HCT116 (cell line): ENCODE measurements around the gene ABHD14A. TPM values are rescaled to one million over a fixed set of nuclear protein-coding genes. Genes with fewer than 3 reads are reported as not detected.

Source experiments
- ATAC-seq: fragments of 200-7000 bp; cut with Tn5 transposase; 2 replicates; pipeline ENCODE4 v1.9.1; 2020; ENCODE audit warnings: mild to moderate bottlenecking, moderate library complexity
- BruUV-seq: library from RNA; stranded (reverse); fragments of 400-500 nt; replicated peaks from 2 replicates; lab custom pipeline; 2021; lab: Mats Ljungman, UMichigan
- CTCF ChIA-PET: fragments of 300-600 bp; sonication (Branson Sonifier 250); formaldehyde crosslinking; loops from one replicate; lab custom pipeline; 2021; ENCODE audit warnings: antibody characterized with exemption; lab: Charles Lee
- POLR2A ChIA-PET: fragments of 300-600, 350-600 bp; sonication (Branson Sonifier 250); formaldehyde crosslinking; loops from one replicate; lab custom pipeline; 2021; ENCODE audit warnings: antibody characterized with exemption; lab: Charles Lee
- RAD21 ChIA-PET, 2 experiments: fragments of 300-600 bp; sonication (Branson Sonifier 250); formaldehyde crosslinking; loops; one replicate each; lab custom pipeline; 2023; ENCODE audit warnings: low total read pairs in 2 of 2; ENCODE audit not compliant: uncharacterized antibody in 2 of 2, unreplicated experiment in 2 of 2, low non-redundant PET in 1 of 2; lab: Charles Lee
- DNase-seq: peaks from one replicate; pipeline ENCODE4 v3.0.0-alpha.2; 2010; ENCODE audit warnings: low read depth, low spot score
- H2AFZ ChIP-seq: fragments of 200-600 bp; shearing (Covaris generic), sonication (generic); 2 replicates; pipeline ENCODE4 v1.6.1; 2017; ENCODE audit warnings: low read depth, mixed run types, mixed read lengths, antibody characterized with exemption, low read length; ENCODE audit not compliant: poor library complexity, severe bottlenecking
- H3K27ac ChIP-seq: 2 replicates; pipeline ENCODE4 v1.5.1; 2012; ENCODE audit warnings: low read depth, low read length
- H3K27me3 ChIP-seq: fragments of 200-600 bp; sonication (generic); 2 replicates; pipeline ENCODE4 v1.6.1; 2016; ENCODE audit warnings: mixed run types, low read length, mixed read lengths; ENCODE audit not compliant: insufficient read depth
- H3K36me3 ChIP-seq, 2 experiments: fragments of 200-500 bp in 1 of 2; fragments of 200-600 bp in 1 of 2; sonication (Bioruptor generic) in 1 of 2; sonication (generic) in 1 of 2; 2 replicates each; pipeline versions ENCODE4 v1.5.1 to v1.6.1; 2014 to 2016; ENCODE audit warnings: low read length in 2 of 2, inconsistent platforms in 1 of 2, mixed read lengths in 1 of 2, mixed run types in 1 of 2; ENCODE audit not compliant: insufficient read depth in 2 of 2, control insufficient read depth in 1 of 2
- H3K4me1 ChIP-seq, 2 experiments: fragments of 200-600 bp in 1 of 2; sonication (generic) in 1 of 2; 2 replicates each; pipeline versions ENCODE4 v1.5.1 to v1.6.1; 2012 to 2017; ENCODE audit warnings: low read length in 2 of 2, inconsistent platforms in 1 of 2, mild to moderate bottlenecking in 1 of 2, mixed read lengths in 1 of 2, mixed run types in 1 of 2, moderate library complexity in 1 of 2; ENCODE audit not compliant: insufficient read depth in 2 of 2, control insufficient read depth in 1 of 2
- H3K4me2 ChIP-seq: fragments of 200-600 bp; sonication (generic); 2 replicates; pipeline ENCODE4 v1.6.1; 2017; ENCODE audit warnings: mixed run types, low read length, mixed read lengths
- H3K4me3 ChIP-seq, 2 experiments: fragments of 200-600 bp in 1 of 2; sonication (generic) in 1 of 2; replicated peaks in 1 of 2; 2 replicates each; pipeline ENCODE4 v1.5.1; 2011 to 2016; ENCODE audit warnings: low read length in 2 of 2, control low read depth in 1 of 2, low read depth in 1 of 2, mild to moderate bottlenecking in 1 of 2, mixed read lengths in 1 of 2, mixed run types in 1 of 2
- H3K79me2 ChIP-seq: fragments of 200-600 bp; sonication (generic); 2 replicates; pipeline ENCODE4 v1.6.1; 2017; ENCODE audit warnings: mild to moderate bottlenecking, mixed run types, low read length, moderate library complexity, mixed read lengths; ENCODE audit not compliant: insufficient read depth
- H3K9ac ChIP-seq: fragments of 200-600 bp; sonication (generic); 2 replicates; pipeline ENCODE4 v1.6.1; 2016; ENCODE audit warnings: low read length, mixed read lengths
- H3K9me2 ChIP-seq: fragments of 200-600 bp; sonication (generic), shearing (Covaris generic); 2 replicates; pipeline ENCODE4 v1.6.1; 2017; ENCODE audit warnings: mixed run types, mild to moderate bottlenecking, moderate library complexity; ENCODE audit not compliant: insufficient read depth
- H3K9me3 ChIP-seq, 2 experiments: fragments of 200-500 bp in 1 of 2; fragments of 200-600 bp in 1 of 2; sonication (Bioruptor generic) in 1 of 2; sonication (generic) in 1 of 2; 2 replicates each; pipeline ENCODE4 v1.6.1; 2014 to 2017; ENCODE audit warnings: low read length in 2 of 2, mixed read lengths in 2 of 2, inconsistent platforms in 1 of 2, low read depth in 1 of 2, mild to moderate bottlenecking in 1 of 2, mixed run types in 1 of 2, moderate library complexity in 1 of 2; ENCODE audit not compliant: control insufficient read depth in 1 of 2, insufficient read depth in 1 of 2
- H4K20me1 ChIP-seq: fragments of 200-600 bp; sonication (generic), shearing (Covaris generic); 2 replicates; pipeline ENCODE4 v1.6.1; 2017; ENCODE audit warnings: mixed run types, mild to moderate bottlenecking, moderate library complexity; ENCODE audit not compliant: insufficient read depth
- CBX3 ChIP-seq: IDR thresholded peaks from 2 replicates; pipeline ENCODE4 v1.6.1; 2012; ENCODE audit warnings: low read depth
- CEBPB ChIP-seq: IDR thresholded peaks from 2 replicates; pipeline ENCODE4 v1.6.1; 2012; ENCODE audit warnings: low read depth
- ELF1 ChIP-seq: IDR thresholded peaks from 2 replicates; pipeline ENCODE4 v1.6.1; 2012; ENCODE audit warnings: low read depth, borderline replicate concordance
- EZH2 ChIP-seq: fragments of 200-600 bp; sonication (generic); IDR thresholded peaks from 2 replicates; pipeline ENCODE4 v1.6.1; 2017; ENCODE audit warnings: antibody characterized with exemption, mixed run types
- EZH2phosphoT487 ChIP-seq: fragments of 200-600 bp; IDR thresholded peaks from 2 replicates; pipeline ENCODE4 v1.6.1; 2018; ENCODE audit warnings: antibody characterized with exemption, borderline replicate concordance
- FOSL1 ChIP-seq: IDR thresholded peaks from 2 replicates; pipeline ENCODE4 v1.6.1; 2012; ENCODE audit warnings: low read depth
- JUND ChIP-seq: IDR thresholded peaks from 2 replicates; pipeline ENCODE4 v1.6.1; 2012
- MAX ChIP-seq: IDR thresholded peaks from 2 replicates; pipeline ENCODE4 v1.6.1; 2012
- POLR2A ChIP-seq: IDR thresholded peaks from 2 replicates; pipeline ENCODE4 v1.7.0; 2011; ENCODE audit warnings: borderline replicate concordance; ENCODE audit not compliant: insufficient read depth, insufficient read length; ENCODE audit errors: extremely low read depth
- POLR2AphosphoS5 ChIP-seq: IDR thresholded peaks from 2 replicates; pipeline ENCODE4 v1.6.1; 2011; ENCODE audit warnings: mild to moderate bottlenecking, low read depth, low read length, moderate library complexity
- REST ChIP-seq: IDR thresholded peaks from 2 replicates; pipeline ENCODE4 v1.6.1; 2012; ENCODE audit warnings: low read depth
- SIN3A ChIP-seq: IDR thresholded peaks from 2 replicates; pipeline ENCODE4 v1.6.1; 2012; ENCODE audit warnings: low read depth
- TCF7L2 ChIP-seq: IDR thresholded peaks from 2 replicates; pipeline ENCODE4 v1.7.0; 2011; ENCODE audit warnings: borderline replicate concordance, inconsistent platforms; ENCODE audit not compliant: insufficient read depth, insufficient read length; ENCODE audit errors: extremely low read depth
- ZNF274 ChIP-seq: fragments of 200-500 bp; sonication (Bioruptor generic); IDR thresholded peaks from 2 replicates; pipeline ENCODE4 v1.6.1; 2014; ENCODE audit warnings: mild to moderate bottlenecking, low read depth, low read length, inconsistent platforms
- intact Hi-C: fragments of 100-400 bp; cut with micrococcal nuclease; formaldehyde crosslinking; loops from 2 replicates; pipeline ENCODE4 v1.10.0; 2022
- total RNA-seq: library from RNA; stranded (reverse); gene quantifications from one replicate; pipeline ENCODE4 v1.2.1, GENCODE V29; 2021; ENCODE audit not compliant: unreplicated experiment

ABHD14A gene
- total RNA-seq, 1 experiment from 2014 or later, result 11.6 TPM

GRCh38 chr3:52025453-52025852 is 50.6 kb downstream of the ABHD14A start (continued):
- TF ChIP-seq MAX (no peak), CEBPB (no peak), ZNF274 (no peak), ELF1 (no peak), POLR2AphosphoS5 (no peak), EZH2phosphoT487 (no peak), SIN3A (no peak)

DNA sequence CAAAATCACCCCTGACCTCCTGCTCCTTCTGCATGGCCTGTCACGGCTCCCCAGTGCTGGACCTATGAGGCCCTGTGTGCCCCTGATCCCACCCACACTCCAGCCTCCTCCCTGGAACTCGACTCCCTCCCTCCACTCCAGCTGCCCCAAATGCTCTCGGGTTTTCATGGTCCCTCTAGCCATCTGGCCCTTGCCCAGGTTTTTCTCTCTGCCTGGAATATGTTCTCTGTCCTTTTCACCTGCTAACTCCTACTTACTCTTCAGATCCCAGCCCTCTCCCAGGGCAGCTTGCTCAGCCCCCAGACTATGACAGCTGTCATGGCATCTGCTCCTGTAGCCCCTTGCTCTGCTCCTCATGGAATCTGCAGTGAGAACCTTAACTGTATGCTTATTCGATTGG is 51.2 kb downstream of the ABHD14A start:
- intact Hi-C loops, result no loop called here
- H3K27ac ChIP-seq, result no peak overlapping the region
- H3K9ac ChIP-seq, result no peak overlapping the region
- no peaks in the 10 kb centered on the region for H3K9me3 ChIP-seq
- ChIA-PET CTCF (no interaction called here), RAD21 (no interaction called here), POLR2A (no interaction called here)
- BruUV-seq, result no TSS peak
- H4K20me1 ChIP-seq, result no peaks in the 10 kb centered on the region
- H3K27me3 ChIP-seq, result no peaks in the 10 kb centered on the region
- peak overlapping the region; percentile 4; the same call in 1 of the 2 replicates for H3K4me2 ChIP-seq
- TF ChIP-seq JUND (no peak), REST (no peak), EZH2 (no peak), CBX3 (no peak), FOSL1 (no peak), TCF7L2 (no peak), POLR2A (no peak), EZH2phosphoT487 (no peak)
- H3K36me3 ChIP-seq, result no peaks in the 10 kb centered on the region
- no peaks in the 10 kb centered on the region for H3K79me2 ChIP-seq
- no peak for ATAC-seq
- H3K4me3 ChIP-seq, result no peak overlapping the region
- no peaks in the 10 kb centered on the region for H3K9me2 ChIP-seq
- H2AFZ ChIP-seq, result no peak overlapping the region
- no peak for DNase-seq
- H3K4me1 ChIP-seq, result peaks cover 9 to 31% of the 10 kb centered on the region in 2 experiments
